H9 (cell line): ENCODE data around the gene CACNA2D3. TPM values are rescaled to one million over a fixed set of nuclear protein-coding genes. Genes with fewer than 3 reads are reported as not detected.

ENCODE experiments used
- DNase-seq: peaks from one replicate; pipeline ENCODE4 v3.0.0-alpha.2; 2017
- H2AFZ ChIP-seq: one replicate; pipeline ENCODE4 v1.6.1; 2013; ENCODE audit warnings: mild to moderate bottlenecking, low read length, control low read depth, moderate library complexity
- H2AK5ac ChIP-seq: 2 replicates; pipeline ENCODE4 v1.6.1; 2013; ENCODE audit warnings: low read length, control low read depth, mixed read lengths; ENCODE audit not compliant: insufficient read length
- H2BK120ac ChIP-seq: one replicate; pipeline ENCODE4 v1.6.1; 2013; ENCODE audit warnings: low read depth, mild to moderate bottlenecking, low read length, control low read depth, inconsistent platforms; ENCODE audit not compliant: poor library complexity, severe bottlenecking
- H2BK12ac ChIP-seq: 2 replicates; pipeline ENCODE4 v1.6.1; 2013; ENCODE audit warnings: low read length, control low read depth, mixed read lengths, low read depth; ENCODE audit not compliant: insufficient read length
- H2BK15ac ChIP-seq: 2 replicates; pipeline ENCODE4 v1.6.1; 2013; ENCODE audit warnings: low read depth, low read length, control low read depth
- H2BK20ac ChIP-seq: one replicate; pipeline ENCODE4 v1.6.1; 2013; ENCODE audit warnings: low read depth, mild to moderate bottlenecking, low read length, control low read depth, inconsistent platforms; ENCODE audit not compliant: poor library complexity, severe bottlenecking
- H2BK5ac ChIP-seq: 2 replicates; pipeline ENCODE4 v1.6.1; 2013; ENCODE audit warnings: low read length, control low read depth, mixed read lengths; ENCODE audit not compliant: insufficient read length
- H3K14ac ChIP-seq: 2 replicates; pipeline ENCODE4 v1.6.1; 2013; ENCODE audit warnings: low read length, control low read depth; ENCODE audit not compliant: insufficient read depth
- H3K18ac ChIP-seq: 2 replicates; pipeline ENCODE4 v1.6.1; 2013; ENCODE audit warnings: low read depth, mild to moderate bottlenecking, mixed read lengths, low read length, control low read depth; ENCODE audit not compliant: insufficient read length
- H3K23ac ChIP-seq: 2 replicates; pipeline ENCODE4 v1.6.1; 2013; ENCODE audit warnings: low read length, control low read depth, mixed read lengths, low read depth; ENCODE audit not compliant: insufficient read length
- H3K23me2 ChIP-seq: 2 replicates; pipeline ENCODE4 v1.6.1; 2013; ENCODE audit warnings: low read depth, mild to moderate bottlenecking, mixed read lengths, low read length, control low read depth; ENCODE audit not compliant: insufficient read length, poor library complexity, severe bottlenecking
- H3K27ac ChIP-seq: 2 replicates; pipeline ENCODE4 v1.5.1; 2013; ENCODE audit warnings: low read length, control low read depth, mixed read lengths, low read depth; ENCODE audit not compliant: insufficient read length
- H3K27me3 ChIP-seq: 2 replicates; pipeline ENCODE4 v1.6.1; 2013; ENCODE audit warnings: low read length, control low read depth, inconsistent platforms; ENCODE audit not compliant: insufficient read depth
- H3K4ac ChIP-seq: 2 replicates; pipeline ENCODE4 v1.6.1; 2013; ENCODE audit warnings: low read depth, mild to moderate bottlenecking, control low read depth, inconsistent platforms, low read length, moderate library complexity
- H3K4me1 ChIP-seq: 2 replicates; pipeline ENCODE4 v1.6.1; 2013; ENCODE audit warnings: low read length, control low read depth, inconsistent platforms; ENCODE audit not compliant: insufficient read depth
- H3K4me2 ChIP-seq: 2 replicates; pipeline ENCODE4 v1.6.1; 2013; ENCODE audit warnings: low read length, control low read depth, mixed read lengths; ENCODE audit not compliant: insufficient read length, insufficient read depth
- H3K56ac ChIP-seq: 2 replicates; pipeline ENCODE4 v1.6.1; 2013; ENCODE audit warnings: low read depth, mild to moderate bottlenecking, mixed read lengths, low read length, control low read depth; ENCODE audit not compliant: insufficient read length
- H3K79me1 ChIP-seq: 2 replicates; pipeline ENCODE4 v1.6.1; 2013; ENCODE audit warnings: low read depth, mild to moderate bottlenecking, moderate library complexity, low read length, control low read depth, inconsistent platforms; ENCODE audit not compliant: insufficient read depth, poor library complexity, severe bottlenecking
- H3K79me2 ChIP-seq: 2 replicates; pipeline ENCODE4 v1.6.1; 2013; ENCODE audit warnings: low read length, control low read depth, inconsistent platforms; ENCODE audit not compliant: insufficient read depth
- H3K9ac ChIP-seq: 2 replicates; pipeline ENCODE4 v1.6.1; 2013; ENCODE audit warnings: low read length, control low read depth, mixed read lengths; ENCODE audit not compliant: insufficient read length; ENCODE audit errors: extremely low read depth
- H3K9me3 ChIP-seq: one replicate; pipeline ENCODE4 v1.6.1; 2013; ENCODE audit warnings: low read depth, low read length, inconsistent platforms; ENCODE audit not compliant: control insufficient read depth
- H3T11ph ChIP-seq: one replicate; pipeline ENCODE4 v1.6.1; 2013; ENCODE audit warnings: mild to moderate bottlenecking, low read length, control low read depth, inconsistent platforms
- H4K20me1 ChIP-seq: one replicate; pipeline ENCODE4 v1.6.1; 2013; ENCODE audit not compliant: control insufficient read depth, insufficient read length, insufficient read depth
- H4K5ac ChIP-seq: 2 replicates; pipeline ENCODE4 v1.6.1; 2013; ENCODE audit warnings: low read depth, mild to moderate bottlenecking, mixed read lengths, low read length, control low read depth; ENCODE audit not compliant: insufficient read length
- H4K8ac ChIP-seq: replicated peaks from 2 replicates; pipeline ENCODE4 v1.6.1; 2013; ENCODE audit warnings: low read length, control low read depth, mixed read lengths, low read depth; ENCODE audit not compliant: insufficient read length
- H4K91ac ChIP-seq: 2 replicates; pipeline ENCODE4 v1.6.1; 2013; ENCODE audit warnings: low read depth, mild to moderate bottlenecking, moderate library complexity, mixed read lengths, low read length, control low read depth; ENCODE audit not compliant: insufficient read length
- H3K27ac Mint-ChIP-seq, 3 experiments: 2 replicates in 2 of 3; 3 replicates in 1 of 3; pipeline ENCODE4 v1.8.0; 2020 to 2021; ENCODE audit warnings: mixed read lengths in 3 of 3, mild to moderate bottlenecking in 1 of 3, moderate library complexity in 1 of 3
- H3K27me3 Mint-ChIP-seq: 2 replicates; pipeline ENCODE4 v1.8.0; 2021; ENCODE audit warnings: low read depth, mild to moderate bottlenecking, moderate library complexity, mixed read lengths
- H3K36me3 Mint-ChIP-seq, 3 experiments: 2 replicates in 2 of 3; 3 replicates in 1 of 3; pipeline ENCODE4 v1.8.0; 2020 to 2021; ENCODE audit warnings: low read depth in 3 of 3, mixed read lengths in 3 of 3; ENCODE audit not compliant: insufficient read depth in 1 of 3
- H3K4me1 Mint-ChIP-seq, 2 experiments: 2 replicates each; pipeline ENCODE4 v1.8.0; 2020; ENCODE audit warnings: mixed read lengths in 2 of 2
- H3K4me3 Mint-ChIP-seq, 2 experiments: 2 replicates in 1 of 2; 3 replicates in 1 of 2; pipeline ENCODE4 v1.8.0; 2020 to 2021; ENCODE audit warnings: mild to moderate bottlenecking in 2 of 2, mixed read lengths in 2 of 2, moderate library complexity in 1 of 2
- H3K9me3 Mint-ChIP-seq, 2 experiments: 2 replicates in 1 of 2; 3 replicates in 1 of 2; pipeline ENCODE4 v1.8.0; 2020; ENCODE audit warnings: mild to moderate bottlenecking in 2 of 2, mixed read lengths in 2 of 2, moderate library complexity in 1 of 2
- WGBS: extraction: QIAGEN DNeasy Blood & Tissue Kit; methylation state at CpG from one replicate; pipeline ENCODE4 v1.1.7; 2013; ENCODE audit warnings: missing lambda C conversion rate, low lambda C conversion rate, mixed read lengths; ENCODE audit not compliant: insufficient read length; ENCODE audit errors: extremely low coverage; 5-methylcytosine and 5-hydroxymethylcytosine counted together
- total RNA-seq: library from RNA; stranded (reverse); gene quantifications from 2 replicates; pipeline ENCODE4 v1.2.1, GENCODE V29; 2021
- TF ChIP-seq, protein P1 (sequence below): fragments of 200-600 bp; sonication (generic); conservative IDR thresholded peaks from 3 replicates; pipeline ENCODE4 v1.8.0; 2021; ENCODE audit warnings: antibody characterized with exemption, mild to moderate bottlenecking

Gene CACNA2D3
- total RNA-seq, 1 experiment from 2014 or later, result 3.2 TPM

DNA sequence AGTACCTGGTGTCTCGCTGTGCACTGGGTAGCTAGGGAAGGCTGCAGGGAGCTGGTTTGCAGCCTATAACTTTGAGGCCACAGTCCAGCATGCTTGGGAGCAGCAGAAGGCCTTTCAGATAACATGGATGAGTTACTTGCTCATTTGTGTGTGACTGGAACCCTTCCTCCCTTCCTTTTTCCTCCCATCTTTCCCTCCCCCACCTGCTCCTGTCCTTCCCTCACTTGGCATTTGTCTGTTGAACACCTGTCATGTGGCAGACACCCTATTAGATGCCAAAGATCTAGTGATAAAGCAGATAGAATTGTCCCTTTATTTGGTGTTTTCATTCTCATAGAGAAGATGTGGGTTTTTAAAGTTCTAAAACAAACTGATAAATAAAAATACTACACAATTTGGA, 733.9 kb downstream of the CACNA2D3 start:
- Histone ChIP-seq H3K56ac (no peak overlapping the region), H3K9me3 (no peaks in the 10 kb centered on the region), H2AK5ac (no peak overlapping the region), H2BK20ac (no peak overlapping the region), H3K4me2 (no peak overlapping the region), H3K23me2 (no peaks in the 10 kb centered on the region), H3K79me1 (no peaks in the 10 kb centered on the region), H3K4me1 (peaks cover 10% of the 10 kb centered on the region), H4K8ac (no peak overlapping the region), H4K5ac (no peak overlapping the region), H2BK15ac (no peak overlapping the region), H3K4ac (no peak overlapping the region), H4K20me1 (no peaks in the 10 kb centered on the region), H2BK12ac (no peak overlapping the region), H3K79me2 (no peaks in the 10 kb centered on the region), H3K27ac (no peak overlapping the region), H2AFZ (no peak overlapping the region), H3K9ac (no peak overlapping the region), H3K18ac (no peak overlapping the region), H4K91ac (no peak overlapping the region), H2BK120ac (no peak overlapping the region), H3K27me3 (no peaks in the 10 kb centered on the region), H3K23ac (no peak overlapping the region), H2BK5ac (no peak overlapping the region), H3K14ac (no peak overlapping the region), H3T11ph (no peak overlapping the region)
- TF ChIP-seq, protein P1, sequence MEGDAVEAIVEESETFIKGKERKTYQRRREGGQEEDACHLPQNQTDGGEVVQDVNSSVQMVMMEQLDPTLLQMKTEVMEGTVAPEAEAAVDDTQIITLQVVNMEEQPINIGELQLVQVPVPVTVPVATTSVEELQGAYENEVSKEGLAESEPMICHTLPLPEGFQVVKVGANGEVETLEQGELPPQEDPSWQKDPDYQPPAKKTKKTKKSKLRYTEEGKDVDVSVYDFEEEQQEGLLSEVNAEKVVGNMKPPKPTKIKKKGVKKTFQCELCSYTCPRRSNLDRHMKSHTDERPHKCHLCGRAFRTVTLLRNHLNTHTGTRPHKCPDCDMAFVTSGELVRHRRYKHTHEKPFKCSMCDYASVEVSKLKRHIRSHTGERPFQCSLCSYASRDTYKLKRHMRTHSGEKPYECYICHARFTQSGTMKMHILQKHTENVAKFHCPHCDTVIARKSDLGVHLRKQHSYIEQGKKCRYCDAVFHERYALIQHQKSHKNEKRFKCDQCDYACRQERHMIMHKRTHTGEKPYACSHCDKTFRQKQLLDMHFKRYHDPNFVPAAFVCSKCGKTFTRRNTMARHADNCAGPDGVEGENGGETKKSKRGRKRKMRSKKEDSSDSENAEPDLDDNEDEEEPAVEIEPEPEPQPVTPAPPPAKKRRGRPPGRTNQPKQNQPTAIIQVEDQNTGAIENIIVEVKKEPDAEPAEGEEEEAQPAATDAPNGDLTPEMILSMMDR, result no peak
- peaks cover 0 to 2% (median 0%) of the 10 kb centered on the region in 3 experiments; a peak in 1 of 7 replicates for H3K36me3 Mint-ChIP-seq
- peaks cover 20 to 33% of the 10 kb centered on the region in 2 experiments for H3K4me1 Mint-ChIP-seq
- no peak for DNase-seq
- no CpG with 5 or more reads among the region's 1 CpG for WGBS
- no peaks in the 10 kb centered on the region; a peak in 2 of 5 replicates for H3K9me3 Mint-ChIP-seq
- H3K27ac Mint-ChIP-seq, result no peak overlapping the region
- H3K27me3 Mint-ChIP-seq, result peaks cover 1% of the 10 kb centered on the region; the same call in 1 of the 2 replicates
- H3K4me3 Mint-ChIP-seq, result no peak overlapping the region
